ENCODE measurements around the gene FRMD8. TPM values are rescaled to one million over a fixed set of nuclear protein-coding genes. Genes with fewer than 3 reads are reported as not detected.
"Not testable (repeated sequence)": the region's sequence is repeated elsewhere in the genome, so short reads cannot be mapped to it uniquely, and the experiment has no call there.

FRMD8 gene
- polyA plus RNA-seq, 1 donor from 2014 or later: 22.2 TPM

DNA sequence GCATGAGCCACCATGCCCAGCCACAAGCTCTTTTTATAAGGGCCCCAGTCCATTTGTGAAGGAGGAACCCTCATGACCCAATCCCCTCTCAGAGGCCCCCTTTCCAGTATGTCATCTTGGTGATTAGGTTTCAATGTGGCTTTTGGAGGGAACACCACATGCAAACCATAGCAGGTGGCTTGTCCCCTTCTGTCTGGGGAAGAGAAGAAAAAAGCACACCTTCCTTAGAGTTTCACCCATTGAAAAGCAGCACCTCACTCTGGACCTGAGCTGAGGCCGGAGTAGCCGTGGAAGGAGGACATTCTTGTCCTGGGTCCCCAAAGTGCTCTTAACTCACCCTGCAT lies 61.6 kb downstream of the FRMD8 start:
- no peak overlapping the region for H3K9ac ChIP-seq (ENCODE audit: low read length)
- no peak overlapping the region for H2AFZ ChIP-seq (ENCODE audit: low read depth, low read length)
- H3K4me3 ChIP-seq (ENCODE audit: low read length): no peak overlapping the region
- no peak overlapping the region for H3K27ac ChIP-seq (ENCODE audit: low read length)
- H3K36me3 ChIP-seq (ENCODE audit: insufficient read depth, low read length): no peaks in the 10 kb centered on the region
- no peak for TF ChIP-seq SMC3 (conservative IDR thresholded peaks at IDR 0.05; ENCODE audit: poor library complexity)
- no peak for TF ChIP-seq RAD21 (conservative IDR thresholded peaks at IDR 0.05)
- TF ChIP-seq MXI1 (conservative IDR thresholded peaks at IDR 0.05; ENCODE audit: poor library complexity, severe bottlenecking): no peak
- no peak for TF ChIP-seq POLR2AphosphoS5 (IDR thresholded peaks at IDR 0.05)
- TF ChIP-seq, protein P1, sequence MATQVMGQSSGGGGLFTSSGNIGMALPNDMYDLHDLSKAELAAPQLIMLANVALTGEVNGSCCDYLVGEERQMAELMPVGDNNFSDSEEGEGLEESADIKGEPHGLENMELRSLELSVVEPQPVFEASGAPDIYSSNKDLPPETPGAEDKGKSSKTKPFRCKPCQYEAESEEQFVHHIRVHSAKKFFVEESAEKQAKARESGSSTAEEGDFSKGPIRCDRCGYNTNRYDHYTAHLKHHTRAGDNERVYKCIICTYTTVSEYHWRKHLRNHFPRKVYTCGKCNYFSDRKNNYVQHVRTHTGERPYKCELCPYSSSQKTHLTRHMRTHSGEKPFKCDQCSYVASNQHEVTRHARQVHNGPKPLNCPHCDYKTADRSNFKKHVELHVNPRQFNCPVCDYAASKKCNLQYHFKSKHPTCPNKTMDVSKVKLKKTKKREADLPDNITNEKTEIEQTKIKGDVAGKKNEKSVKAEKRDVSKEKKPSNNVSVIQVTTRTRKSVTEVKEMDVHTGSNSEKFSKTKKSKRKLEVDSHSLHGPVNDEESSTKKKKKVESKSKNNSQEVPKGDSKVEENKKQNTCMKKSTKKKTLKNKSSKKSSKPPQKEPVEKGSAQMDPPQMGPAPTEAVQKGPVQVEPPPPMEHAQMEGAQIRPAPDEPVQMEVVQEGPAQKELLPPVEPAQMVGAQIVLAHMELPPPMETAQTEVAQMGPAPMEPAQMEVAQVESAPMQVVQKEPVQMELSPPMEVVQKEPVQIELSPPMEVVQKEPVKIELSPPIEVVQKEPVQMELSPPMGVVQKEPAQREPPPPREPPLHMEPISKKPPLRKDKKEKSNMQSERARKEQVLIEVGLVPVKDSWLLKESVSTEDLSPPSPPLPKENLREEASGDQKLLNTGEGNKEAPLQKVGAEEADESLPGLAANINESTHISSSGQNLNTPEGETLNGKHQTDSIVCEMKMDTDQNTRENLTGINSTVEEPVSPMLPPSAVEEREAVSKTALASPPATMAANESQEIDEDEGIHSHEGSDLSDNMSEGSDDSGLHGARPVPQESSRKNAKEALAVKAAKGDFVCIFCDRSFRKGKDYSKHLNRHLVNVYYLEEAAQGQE (IDR thresholded peaks at IDR 0.05; ENCODE audit: borderline replicate concordance): no peak
- TF ChIP-seq, protein P2, sequence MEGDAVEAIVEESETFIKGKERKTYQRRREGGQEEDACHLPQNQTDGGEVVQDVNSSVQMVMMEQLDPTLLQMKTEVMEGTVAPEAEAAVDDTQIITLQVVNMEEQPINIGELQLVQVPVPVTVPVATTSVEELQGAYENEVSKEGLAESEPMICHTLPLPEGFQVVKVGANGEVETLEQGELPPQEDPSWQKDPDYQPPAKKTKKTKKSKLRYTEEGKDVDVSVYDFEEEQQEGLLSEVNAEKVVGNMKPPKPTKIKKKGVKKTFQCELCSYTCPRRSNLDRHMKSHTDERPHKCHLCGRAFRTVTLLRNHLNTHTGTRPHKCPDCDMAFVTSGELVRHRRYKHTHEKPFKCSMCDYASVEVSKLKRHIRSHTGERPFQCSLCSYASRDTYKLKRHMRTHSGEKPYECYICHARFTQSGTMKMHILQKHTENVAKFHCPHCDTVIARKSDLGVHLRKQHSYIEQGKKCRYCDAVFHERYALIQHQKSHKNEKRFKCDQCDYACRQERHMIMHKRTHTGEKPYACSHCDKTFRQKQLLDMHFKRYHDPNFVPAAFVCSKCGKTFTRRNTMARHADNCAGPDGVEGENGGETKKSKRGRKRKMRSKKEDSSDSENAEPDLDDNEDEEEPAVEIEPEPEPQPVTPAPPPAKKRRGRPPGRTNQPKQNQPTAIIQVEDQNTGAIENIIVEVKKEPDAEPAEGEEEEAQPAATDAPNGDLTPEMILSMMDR (IDR thresholded peaks at IDR 0.05; ENCODE audit: poor library complexity, severe bottlenecking): no peak
- no peak for TF ChIP-seq EP300 (conservative IDR thresholded peaks at IDR 0.05; ENCODE audit: poor library complexity, severe bottlenecking)
- TF ChIP-seq EZH2 (IDR thresholded peaks at IDR 0.05; ENCODE audit: borderline replicate concordance, insufficient read depth, low read length, poor library complexity, severe bottlenecking): no peak
- no peak for TF ChIP-seq TAF1 (IDR thresholded peaks at IDR 0.05; ENCODE audit: low read depth)
- H3K9me2 ChIP-seq (ENCODE audit: insufficient read depth, low read length): no peaks in the 10 kb centered on the region
- H3K9me3 ChIP-seq (ENCODE audit: low read length): no peaks in the 10 kb centered on the region
- no peak overlapping the region for H3K4me2 ChIP-seq (ENCODE audit: low read length)
- H3F3A ChIP-seq (ENCODE audit: insufficient read depth, low read length, poor library complexity, severe bottlenecking): no peaks in the 10 kb centered on the region
- no peaks in the 10 kb centered on the region for H4K20me1 ChIP-seq (ENCODE audit: insufficient read depth)
- no peaks in the 10 kb centered on the region for H3K79me2 ChIP-seq (replicated peaks; ENCODE audit: insufficient read depth, low read length)
- H3K27me3 ChIP-seq (ENCODE audit: insufficient read depth, low read depth, low read length): no peaks in the 10 kb centered on the region

DNA sequence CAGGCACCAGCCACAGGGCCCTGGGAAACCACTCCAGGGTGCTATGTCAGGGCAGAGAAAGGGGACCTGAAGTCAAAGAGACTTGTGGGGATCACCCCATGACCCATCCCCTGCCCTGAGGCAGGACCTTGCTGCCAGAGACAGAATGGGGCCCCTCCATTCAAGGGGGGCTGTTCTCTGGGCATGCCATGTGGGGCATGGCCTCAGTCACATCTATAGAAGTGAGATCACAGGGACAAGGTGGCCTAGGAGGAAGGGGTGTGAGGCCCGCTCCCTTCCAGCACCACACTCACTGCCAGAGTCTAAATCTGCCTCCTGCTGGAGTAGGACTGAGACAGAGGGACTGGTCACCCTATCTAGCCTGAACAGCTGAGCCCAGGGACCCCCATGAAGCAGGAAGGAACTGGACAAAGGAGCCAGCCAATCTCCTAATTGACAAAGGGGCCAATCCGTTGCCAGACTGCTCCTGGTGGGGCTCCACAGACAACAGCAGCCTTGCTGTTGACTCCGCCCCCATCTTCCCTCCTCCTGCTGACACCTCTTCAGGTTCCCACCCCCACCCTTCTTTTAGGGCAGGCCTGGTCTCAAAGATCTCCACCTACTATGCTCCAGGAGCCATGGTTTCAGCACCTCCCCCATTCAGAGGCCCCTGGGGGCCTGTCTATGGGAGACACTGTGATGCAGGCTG lies 62.1 kb downstream of the FRMD8 start:
- Histone ChIP-seq H3K4me3 (ENCODE audit: low read length) (no peak overlapping the region), H3K9me3 (ENCODE audit: low read length) (no peaks in the 10 kb centered on the region), H3F3A (ENCODE audit: insufficient read depth, low read length, poor library complexity, severe bottlenecking) (no peaks in the 10 kb centered on the region), H3K36me3 (ENCODE audit: insufficient read depth, low read length) (no peaks in the 10 kb centered on the region), H3K79me2 (replicated peaks; ENCODE audit: insufficient read depth, low read length) (no peaks in the 10 kb centered on the region), H2AFZ (ENCODE audit: low read depth, low read length) (no peak overlapping the region), H3K9ac (ENCODE audit: low read length) (no peak overlapping the region), H3K27me3 (ENCODE audit: insufficient read depth, low read depth, low read length) (no peaks in the 10 kb centered on the region), H3K4me2 (ENCODE audit: low read length) (no peak overlapping the region), H3K27ac (ENCODE audit: low read length) (no peak overlapping the region), H3K9me2 (ENCODE audit: insufficient read depth, low read length) (no peaks in the 10 kb centered on the region), H4K20me1 (ENCODE audit: insufficient read depth) (no peaks in the 10 kb centered on the region)
- TF ChIP-seq, protein P2 (IDR thresholded peaks at IDR 0.05; ENCODE audit: poor library complexity, severe bottlenecking): no peak
- TF ChIP-seq EZH2 (IDR thresholded peaks at IDR 0.05; ENCODE audit: borderline replicate concordance, insufficient read depth, low read length, poor library complexity, severe bottlenecking) (no peak), MXI1 (conservative IDR thresholded peaks at IDR 0.05; ENCODE audit: poor library complexity, severe bottlenecking) (no peak), RAD21 (conservative IDR thresholded peaks at IDR 0.05) (no peak), TAF1 (IDR thresholded peaks at IDR 0.05; ENCODE audit: low read depth) (no peak), EP300 (conservative IDR thresholded peaks at IDR 0.05; ENCODE audit: poor library complexity, severe bottlenecking) (no peak), POLR2AphosphoS5 (IDR thresholded peaks at IDR 0.05) (no peak), SMC3 (conservative IDR thresholded peaks at IDR 0.05; ENCODE audit: poor library complexity) (no peak)
- TF ChIP-seq, protein P1 (IDR thresholded peaks at IDR 0.05; ENCODE audit: borderline replicate concordance): no peak

DNA sequence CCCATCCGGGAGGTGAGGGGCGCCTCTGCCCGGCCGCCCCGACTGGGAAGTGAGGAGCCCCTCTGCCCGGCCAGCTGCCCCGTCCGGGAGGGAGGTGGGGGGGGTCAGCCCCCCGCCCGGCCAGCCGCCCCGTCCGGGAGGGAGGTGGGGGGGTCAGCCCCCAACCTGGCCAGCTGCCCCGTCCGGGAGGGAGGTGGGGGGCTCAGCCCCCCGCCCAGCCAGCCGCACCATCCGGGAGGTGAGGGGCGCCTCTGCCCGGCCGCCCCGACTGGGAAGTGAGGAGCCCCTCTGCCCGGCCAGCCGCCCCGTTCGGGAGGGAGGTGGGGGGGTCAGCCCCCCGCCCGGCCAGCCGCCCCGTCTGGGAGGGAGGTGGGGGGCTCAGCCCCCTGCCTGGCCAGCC lies 64.9 kb downstream of the FRMD8 start:
- not testable (repeated sequence) for H3K27ac ChIP-seq (ENCODE audit: low read length); H3K4me2 ChIP-seq (ENCODE audit: low read length)

More for the DNA sequence above, 64.9 kb downstream of the FRMD8 start:
- H3K9me2 ChIP-seq (ENCODE audit: insufficient read depth, low read length); H3K27me3 ChIP-seq (ENCODE audit: insufficient read depth, low read depth, low read length); H2AFZ ChIP-seq (ENCODE audit: low read depth, low read length); H3K9me3 ChIP-seq (ENCODE audit: low read length); H3F3A ChIP-seq (ENCODE audit: insufficient read depth, low read length, poor library complexity, severe bottlenecking); H3K4me3 ChIP-seq (ENCODE audit: low read length); H3K9ac ChIP-seq (ENCODE audit: low read length); H4K20me1 ChIP-seq (ENCODE audit: insufficient read depth); H3K36me3 ChIP-seq (ENCODE audit: insufficient read depth, low read length); H3K79me2 ChIP-seq (replicated peaks; ENCODE audit: insufficient read depth, low read length): not testable (repeated sequence)

All from neural cell (in vitro differentiated cells).